GM12865 (cell line): ENCODE results near the gene GAS6.

Experiments used
- DNase-seq: peaks from one replicate; pipeline ENCODE4 v3.0.0; 2010; ENCODE audit warnings: low read depth
- H3K4me3 ChIP-seq: 2 replicates; pipeline ENCODE4 v1.5.1; 2011; ENCODE audit warnings: mild to moderate bottlenecking, low read depth, low read length, control low read depth
- CTCF ChIP-seq: IDR thresholded peaks from 2 replicates; pipeline ENCODE4 v1.5.1; 2011; ENCODE audit warnings: low read length, control low read depth, low read depth, inconsistent platforms; ENCODE audit not compliant: insufficient read depth; ENCODE audit errors: missing control alignments

GAS6 gene

GRCh38 chr13:113841353-113841650 lies 22.6 kb downstream of the GAS6 start:
- TF ChIP-seq CTCF, result no peak
- no peak overlapping the region for H3K4me3 ChIP-seq
- DNase-seq, result no peak

- no peak overlapping the region for H3K4me3 ChIP-seq
- no peak for DNase-seq
- TF ChIP-seq CTCF, result no peak
Observed at GRCh38 chr13:113840541-113841352, 23.1 kb downstream of the GAS6 start.

GRCh38 chr13:113839536-113840204 lies 24.2 kb downstream of the GAS6 start:
- no peak overlapping the region for H3K4me3 ChIP-seq
- no peak for TF ChIP-seq CTCF
- DNase-seq, result no peak

GRCh38 chr13:113838711-113839201 lies 25.1 kb downstream of the GAS6 start:
- TF ChIP-seq CTCF, result no peak
- DNase-seq, result peak; percentile 42
- no peak overlapping the region for H3K4me3 ChIP-seq

GRCh38 chr13:113837560-113838355 lies 26.1 kb downstream of the GAS6 start:
- DNase-seq, result peak; percentile 47
- TF ChIP-seq CTCF, result no peak
- peak overlapping the region; percentile 27 for H3K4me3 ChIP-seq

- DNase-seq, result peak; percentile 39
- TF ChIP-seq CTCF, result no peak
- no peak overlapping the region; the same call in 1 of the 2 replicates for H3K4me3 ChIP-seq
Observed at GRCh38 chr13:113836768-113837559, 26.9 kb downstream of the GAS6 start.
